Subcutaneous adipose tissue (tissue), 4 donors: ENCODE measurements around the gene JAG2. TPM values are rescaled to one million over a fixed set of nuclear protein-coding genes. Genes with fewer than 3 reads are reported as not detected.

Source experiments
- CTCF ChIP-seq: fragments of 450-650 bp; IDR thresholded peaks from one replicate; pipeline ENCODE4 v1.5.1; 2016; ENCODE audit warnings: low read depth, mild to moderate bottlenecking, control low read depth, antibody characterized with exemption, moderate library complexity
- total RNA-seq, 4 donors: library from RNA; depleted of rRNA; stranded (reverse); fragments of >200 nt; gene quantifications; one replicate each; pipeline ENCODE4 v1.1.0, GENCODE V29; 2016

JAG2 gene
- total RNA-seq, 4 donors from 2014 or later: 2.5 to 16.2 (median 4.9) TPM

- TF ChIP-seq CTCF: no peak
Measured at GRCh38 chr14:105150368-105151083, 18.1 kb downstream of the JAG2 start.

- no peak for TF ChIP-seq CTCF
Measured at GRCh38 chr14:105150026-105150367, 18.6 kb downstream of the JAG2 start.

- no peak for TF ChIP-seq CTCF
Measured at GRCh38 chr14:105149146-105149781, 19.3 kb downstream of the JAG2 start.

DNA sequence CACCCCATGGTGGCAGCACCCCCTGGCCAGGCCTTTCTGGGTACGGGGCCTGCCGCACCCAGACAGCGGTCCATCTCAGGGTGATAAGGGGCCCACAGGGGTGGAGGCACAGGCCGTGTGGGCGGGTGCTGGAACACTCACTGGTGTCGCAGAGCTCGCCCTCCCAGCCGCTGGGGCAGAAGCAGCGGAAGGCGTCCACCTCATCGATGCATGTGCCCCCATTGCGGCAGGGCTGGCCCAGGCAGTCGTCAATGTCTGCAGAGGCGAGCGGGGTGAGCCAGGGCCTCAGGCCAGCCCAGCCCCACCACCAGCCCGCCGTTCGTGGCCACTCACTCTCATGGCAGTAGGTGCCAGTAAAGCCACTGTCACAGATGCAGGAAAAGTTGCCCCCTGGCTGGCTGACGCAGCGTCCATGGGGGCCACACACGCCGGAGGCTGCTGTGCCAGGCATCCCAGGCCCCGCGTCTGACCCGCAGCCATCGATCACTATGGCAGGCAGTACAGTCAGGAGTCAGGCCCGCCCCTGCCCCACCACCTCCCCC is 19.9 kb downstream of the JAG2 start:
- TF ChIP-seq CTCF: no peak

DNA sequence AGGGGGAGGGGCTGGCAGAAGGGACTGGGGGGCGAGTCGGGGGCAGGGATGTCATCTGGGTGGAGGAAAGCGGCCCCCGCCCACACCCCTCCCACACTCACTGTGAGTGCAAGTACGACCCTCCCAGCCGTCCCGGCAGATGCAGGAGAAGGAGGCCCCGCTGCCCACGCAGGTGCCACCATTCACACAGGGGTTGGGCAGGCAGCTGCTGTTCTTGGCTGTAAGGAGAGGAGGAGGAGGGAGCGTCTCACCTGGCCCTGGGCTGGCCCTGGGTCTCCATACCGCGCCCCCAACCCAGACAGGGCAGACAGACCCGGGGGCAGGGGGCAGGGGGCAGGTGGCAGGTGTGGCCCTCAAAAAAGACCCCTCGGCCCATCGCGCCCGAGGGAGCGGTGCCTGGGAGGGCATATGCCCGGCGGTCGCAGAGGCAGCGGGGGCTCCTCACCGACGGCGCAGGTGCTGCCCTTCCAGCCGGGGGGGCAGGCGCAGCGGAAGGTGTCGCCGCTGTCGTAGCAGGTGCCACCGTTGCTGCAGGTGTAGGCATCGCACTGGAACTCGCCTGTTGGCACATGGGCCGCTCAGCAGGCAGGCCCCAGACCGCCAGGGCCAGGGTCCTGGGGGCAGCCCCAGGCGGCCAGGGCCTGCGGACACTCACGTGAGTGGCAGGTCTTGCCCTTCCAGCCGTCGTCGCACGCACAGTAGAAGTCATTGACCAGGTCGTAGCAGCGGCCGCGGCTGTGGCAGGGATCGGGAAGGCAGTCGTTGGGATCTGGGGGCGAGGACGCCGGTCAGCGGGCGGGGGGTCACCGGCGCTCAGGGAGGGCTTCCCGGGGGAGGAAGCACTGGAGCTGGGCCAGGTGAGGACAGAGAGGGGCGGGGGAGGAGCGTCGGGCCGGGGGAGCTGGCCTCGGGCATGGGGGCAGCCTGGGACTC is 20.6 kb downstream of the JAG2 start:
- TF ChIP-seq CTCF: no peak

GRCh38 chr14:105146976-105147635 is 21.5 kb downstream of the JAG2 start:
- no peak for TF ChIP-seq CTCF
